ENCODE measurements around the gene PIGN. TPM values are rescaled to one million over a fixed set of nuclear protein-coding genes. Genes with fewer than 3 reads are reported as not detected.

The PIGN gene
- total and polyA plus RNA-seq, 2 donors (not counting 3 experiments of a cell fraction or from before 2014, with no cell fraction given): 13.7 to 26.1 TPM

- H3K4me1 ChIP-seq (ENCODE audit: control insufficient read depth, extremely low read depth, insufficient read depth, low read length): peaks cover 53% of the 10 kb centered on the region
- intact Hi-C loops (cut with micrococcal nuclease): loop anchor here (1.0 to 10.0 kb wide), 6 partner anchors 34 to 385 kb away; no protein-coding TSS in a partner anchor
- no peaks in the 10 kb centered on the region for H3K9me3 ChIP-seq (replicated peaks; ENCODE audit: control insufficient read depth, insufficient read depth, low read length)
- no peaks in the 10 kb centered on the region for H3K79me2 ChIP-seq (ENCODE audit: control insufficient read depth, insufficient read depth, low read length)
- DNase-seq (ENCODE audit: low read depth, low spot score): no peak
- no peak for FAIRE-seq
- ChIA-PET CTCF (interaction anchor here (1.0 kb wide), 1 partner anchor 140 kb away, joined by 3 read pairs; no protein-coding TSS in a partner anchor), POLR2A (no interaction called here)
- dilution Hi-C loops (cut with MboI; ENCODE audit: extremely low pct_ligation_motif_present, low sequenced_read_pairs): no loop called here
- H3K4me2 ChIP-seq (ENCODE audit: insufficient read depth, low read length): peak overlapping the region; percentile 84
- no TSS peak for BruUV-seq (replicated peaks)
- H3K36me3 ChIP-seq (ENCODE audit: control insufficient read depth in 2 of 2, extremely low read depth in 1 of 2, insufficient read depth in 2 of 2, low read length in 2 of 2): no peaks in the 10 kb centered on the region
- H3K9ac ChIP-seq (replicated peaks; ENCODE audit: extremely low read depth, insufficient read depth, low read length): peak overlapping the region; percentile 85
- no peaks in the 10 kb centered on the region for H3K27me3 ChIP-seq (ENCODE audit: control insufficient read depth in 2 of 2, insufficient read depth in 2 of 2, low read length in 2 of 2)
- H2AFZ ChIP-seq (ENCODE audit: low read depth, low read length): peak overlapping the region; percentile 52
- no peaks in the 10 kb centered on the region for H3K9me1 ChIP-seq (replicated peaks; ENCODE audit: control insufficient read depth, extremely low read depth, insufficient read depth, low read length)
- peak overlapping the region; percentile 98 for H3K27ac ChIP-seq (ENCODE audit: insufficient read depth, low read depth, low read length)
- no peak for TF ChIP-seq POLR2AphosphoS5 (IDR thresholded peaks at IDR 0.05; ENCODE audit: insufficient read depth, low read depth, low read length)
- no peak for TF ChIP-seq MAX (IDR thresholded peaks at IDR 0.05; ENCODE audit: insufficient read depth, insufficient read length)
- no peak for TF ChIP-seq GATA2 (IDR thresholded peaks at IDR 0.05; ENCODE audit: insufficient read depth, insufficient read length, low read depth, low read length)
- TF ChIP-seq MYC (IDR thresholded peaks at IDR 0.05; ENCODE audit: low read depth, low read length): no peak
- no peak for TF ChIP-seq FOS (IDR thresholded peaks at IDR 0.05; ENCODE audit: borderline replicate concordance, insufficient read depth, low read length)
- no peak for TF ChIP-seq EZH2 (IDR thresholded peaks at IDR 0.05; ENCODE audit: borderline replicate concordance, low read depth, low read length, severe bottlenecking)
- no peak for TF ChIP-seq CTCF (IDR thresholded peaks at IDR 0.05; ENCODE audit: extremely low read depth in 1 of 2, insufficient read depth in 1 of 2, low read depth in 1 of 2, low read length in 2 of 2)
- no peak for TF ChIP-seq JUN (IDR thresholded peaks at IDR 0.05; ENCODE audit: borderline replicate concordance, insufficient read depth, insufficient read length, low read depth)
- no peak for TF ChIP-seq POLR2A (IDR thresholded peaks at IDR 0.05; ENCODE audit: low read depth, low read length)
- no peak overlapping the region for H3K4me3 ChIP-seq (replicated peaks in 1 of 3; ENCODE audit: insufficient read depth in 1 of 3, low read depth in 1 of 3, low read length in 3 of 3)
- H4K20me1 ChIP-seq (replicated peaks; ENCODE audit: control insufficient read depth, extremely low read depth, insufficient read depth, low read length): no peaks in the 10 kb centered on the region
These were observed 195.0 kb downstream of the PIGN start for GRCh38 chr18:61991836-61992235.

Measured in endothelial cell of umbilical vein (primary cell).